Measurements from ENCODE around the gene MYCBPAP.

Gene MYCBPAP

DNA sequence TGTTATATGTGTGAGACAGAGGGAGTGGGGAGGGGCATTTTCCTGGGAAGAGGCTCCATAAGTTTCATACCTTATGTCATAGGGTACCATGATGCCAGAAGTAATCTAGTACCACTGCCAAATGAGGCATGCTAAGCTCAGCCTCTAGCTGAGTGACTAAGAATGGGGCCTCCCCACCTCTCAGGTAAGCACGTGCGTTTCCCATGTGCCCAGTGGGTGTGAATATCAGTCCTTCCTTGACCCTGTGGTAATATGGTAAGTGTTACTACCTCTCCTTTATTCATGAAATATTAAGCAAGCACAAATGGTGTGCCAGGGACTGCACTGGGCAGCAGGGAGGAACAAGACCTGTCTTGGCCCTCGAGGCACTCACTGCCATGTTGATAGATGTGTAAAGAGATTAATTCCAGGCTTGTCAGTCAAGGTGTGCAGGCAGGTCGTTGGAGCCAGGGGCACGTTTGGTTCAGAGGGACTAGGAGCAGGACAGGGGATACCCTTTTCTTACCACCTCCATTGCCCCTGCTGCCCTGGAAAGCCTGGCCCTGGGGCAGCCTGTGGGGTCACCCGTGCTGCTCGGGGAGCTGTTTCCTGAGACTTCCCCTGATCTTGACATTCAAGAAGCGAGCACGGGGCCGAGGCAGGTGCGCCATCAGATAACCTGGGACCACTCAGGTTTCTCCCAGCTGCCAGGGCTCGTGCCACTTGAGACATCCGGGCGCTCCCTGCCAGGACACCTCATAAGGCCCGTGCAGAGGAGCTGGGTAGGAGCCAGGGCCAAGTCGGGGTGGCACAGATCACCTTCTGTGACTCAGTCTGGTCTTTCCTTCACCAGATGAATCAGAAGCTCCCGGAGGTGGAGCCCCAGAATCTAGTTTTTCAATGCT is 20.8 kb upstream of the MYCBPAP start:
- no peak for DNase-seq (ENCODE audit: low read depth in 3 of 3)

DNA sequence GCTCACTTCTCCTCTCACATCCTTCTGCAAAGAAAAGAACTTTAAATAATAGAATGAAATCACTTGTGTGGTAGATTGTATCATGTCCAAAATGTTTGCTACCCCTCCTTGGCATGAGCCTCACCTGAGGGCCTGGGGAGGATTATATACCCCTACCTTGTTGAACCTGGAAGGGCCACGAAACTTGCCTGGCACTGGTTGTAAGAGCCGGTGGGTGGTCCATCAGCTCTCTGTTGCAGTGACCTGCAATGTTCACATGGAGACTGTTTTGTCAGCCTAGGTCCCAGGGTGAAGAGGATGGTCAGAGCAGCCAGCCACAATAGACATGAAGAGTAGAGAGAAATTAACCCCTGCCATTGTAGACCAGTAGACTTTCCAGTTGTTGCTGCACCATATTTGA is 19.4 kb upstream of the MYCBPAP start:
- no peak for DNase-seq (ENCODE audit: low read depth in 3 of 3)

DNA sequence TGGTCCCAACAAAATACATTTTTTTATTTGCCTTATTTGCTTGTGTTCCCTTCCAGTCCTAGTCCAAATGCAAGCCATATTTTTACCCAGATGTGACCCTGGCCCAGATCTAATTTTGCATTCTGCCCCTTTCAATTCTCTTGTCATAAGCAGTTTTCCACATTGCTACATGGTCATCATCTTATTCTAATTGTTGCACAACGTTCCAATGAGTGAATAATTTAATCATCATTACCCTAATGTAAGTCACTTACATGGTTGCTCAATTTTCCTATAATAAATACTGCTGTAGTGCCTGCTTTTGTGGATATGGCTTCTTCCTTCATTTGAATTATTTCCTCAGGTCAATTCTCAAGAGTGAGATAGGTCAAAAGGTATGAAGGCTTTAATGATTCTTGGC is 16.7 kb upstream of the MYCBPAP start:
- DNase-seq (ENCODE audit: low read depth in 3 of 3) = no peak

DNA sequence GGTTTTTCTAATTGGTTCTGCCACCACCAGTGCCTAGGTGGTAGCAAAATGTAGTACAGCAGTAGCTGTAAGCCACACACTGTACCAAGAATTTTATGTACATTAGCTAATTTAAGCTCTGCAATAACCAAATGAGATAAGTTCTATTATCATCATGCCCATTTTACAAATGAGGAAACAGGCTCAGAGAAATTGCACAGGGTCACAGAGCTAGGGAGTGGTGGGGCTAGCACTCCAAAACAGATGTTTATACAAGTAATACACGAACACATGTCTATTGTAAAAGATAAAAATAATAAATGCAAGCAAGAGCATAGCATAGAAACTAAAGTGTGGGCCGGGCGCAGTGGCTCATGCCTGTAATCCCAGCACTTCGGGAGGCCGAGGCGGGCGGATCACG is 16.0 kb upstream of the MYCBPAP start:
- DNase-seq (ENCODE audit: low read depth in 3 of 3) = no peak

DNA sequence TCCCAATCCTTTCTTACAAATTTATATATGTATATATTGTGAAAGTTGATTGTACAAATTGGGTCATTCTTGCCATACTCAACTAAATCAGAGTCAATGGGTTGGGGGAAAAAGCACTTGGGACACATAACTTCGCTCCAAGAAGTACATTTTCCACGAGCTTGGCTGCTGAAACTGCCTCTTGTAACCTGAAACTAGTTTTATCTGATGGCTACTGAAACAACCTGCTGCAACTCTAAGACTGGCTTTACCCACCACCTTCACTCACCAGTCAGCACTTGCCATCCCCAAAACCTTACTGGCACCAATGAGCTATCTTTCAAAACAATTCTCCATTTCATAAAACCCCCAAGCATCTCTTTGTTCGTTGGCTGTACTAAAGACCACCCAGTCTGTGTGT is 14.5 kb upstream of the MYCBPAP start:
- DNase-seq (ENCODE audit: low read depth in 3 of 3) = no peak

DNA sequence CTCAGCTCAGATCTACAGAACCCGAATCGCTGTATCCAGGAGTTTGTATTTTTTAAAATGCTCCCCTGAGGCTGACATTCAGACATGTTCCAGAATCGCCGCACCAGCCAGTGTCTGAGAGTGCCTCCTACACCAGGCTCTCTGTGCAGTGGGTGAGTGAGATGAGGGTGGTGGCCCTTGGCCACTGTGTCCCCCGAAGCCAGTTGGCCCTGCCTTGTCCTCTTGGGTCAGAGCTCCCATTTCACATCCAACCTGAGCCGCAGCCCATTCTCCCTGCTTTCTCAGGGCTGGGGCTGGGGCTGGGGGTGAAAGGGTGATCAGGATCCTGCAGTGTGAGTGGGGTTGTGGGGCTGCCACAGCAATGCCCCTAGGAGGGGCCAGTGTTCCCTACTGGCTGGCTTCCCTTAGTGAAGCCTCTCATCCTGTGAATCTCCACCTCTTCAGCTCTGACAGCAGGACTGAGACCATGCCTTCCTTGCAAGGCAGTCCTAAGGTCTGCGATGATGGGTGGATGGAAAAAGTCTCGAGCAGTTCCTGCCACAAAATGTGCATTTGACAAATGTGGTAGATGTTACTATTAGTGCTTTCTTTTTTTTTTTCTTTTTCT is 12.9 kb upstream of the MYCBPAP start:
- no peak for DNase-seq (ENCODE audit: low read depth in 3 of 3)

DNA sequence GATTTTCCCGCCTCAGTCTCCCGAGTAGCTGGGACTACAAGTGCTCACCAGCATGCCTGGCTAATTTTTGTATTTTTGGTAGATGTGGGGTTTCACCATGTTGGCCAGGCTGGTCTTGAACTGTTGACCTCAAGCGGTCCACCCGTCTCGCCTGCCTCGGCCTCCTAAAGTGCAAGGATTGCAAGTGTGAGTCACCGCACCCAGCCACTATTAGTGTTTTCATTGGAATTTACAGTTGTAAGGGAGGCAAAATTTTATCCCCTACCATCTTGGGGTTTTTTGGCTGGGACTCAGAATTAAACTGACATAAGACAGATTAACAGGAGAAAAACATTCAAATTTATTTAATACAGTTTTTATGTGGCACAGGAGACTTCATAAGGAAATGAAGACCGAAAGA is 12.3 kb upstream of the MYCBPAP start:
- no peak for DNase-seq (ENCODE audit: low read depth in 3 of 3)

DNA sequence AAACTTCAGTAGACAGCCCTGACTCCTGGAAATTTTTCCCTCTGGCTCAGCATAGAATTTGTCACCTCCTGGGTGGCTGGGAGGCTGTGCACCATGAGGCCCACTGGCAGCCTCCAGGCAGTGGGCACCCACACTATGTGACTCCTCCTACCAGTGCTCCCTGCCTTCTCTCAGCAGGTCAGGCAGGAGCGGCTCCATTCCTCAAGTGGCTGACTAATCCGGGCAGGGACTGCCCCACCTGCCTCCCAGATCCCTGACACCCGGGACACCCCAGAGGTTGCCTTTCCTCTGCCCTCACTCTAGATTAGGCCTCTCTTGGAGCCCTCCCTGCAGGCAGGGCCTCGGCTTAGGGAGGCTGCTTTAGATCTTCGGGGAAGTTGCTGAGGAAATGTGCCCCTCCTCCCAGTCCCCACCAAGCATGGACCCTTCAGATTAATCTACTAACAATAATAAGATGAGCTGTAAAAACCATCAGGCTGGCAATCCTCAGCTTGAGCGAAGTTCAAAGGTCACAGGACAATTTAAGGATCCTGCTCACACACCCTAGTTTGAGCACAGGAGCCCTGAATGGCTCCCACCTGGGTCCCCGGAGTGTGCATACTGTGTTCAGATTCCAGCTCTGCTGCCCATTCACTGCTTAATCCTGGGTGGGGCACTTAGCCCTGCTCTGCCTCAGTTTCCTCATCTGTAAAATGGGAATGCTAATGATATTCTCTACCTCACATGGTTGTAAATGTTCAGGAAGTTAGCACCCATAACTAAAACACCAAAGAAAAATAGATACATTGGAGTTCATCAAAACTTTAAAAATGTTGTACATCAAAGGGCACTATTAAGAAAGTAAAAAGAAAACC is 10.0 kb upstream of the MYCBPAP start:
- DNase-seq (ENCODE audit: low read depth in 3 of 3) = no peak

DNA sequence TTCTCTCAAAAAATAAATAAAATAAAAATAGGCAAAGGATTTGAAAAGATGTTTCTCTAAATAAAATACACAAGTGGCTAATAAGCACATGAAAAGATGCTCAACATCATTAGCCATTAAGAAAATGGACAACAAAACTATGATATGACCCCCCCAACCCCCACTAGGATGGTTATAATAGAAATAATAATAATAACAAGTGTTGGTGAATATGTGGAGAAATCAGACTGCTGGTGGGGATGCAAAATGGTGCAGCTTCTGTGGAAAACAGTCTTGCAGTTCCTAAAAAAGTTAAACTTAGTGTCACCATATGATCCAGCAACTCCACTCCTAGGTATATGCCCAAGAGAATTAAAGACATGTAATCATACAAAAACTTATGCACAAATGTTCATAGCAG is 9.0 kb upstream of the MYCBPAP start:
- DNase-seq (ENCODE audit: low read depth in 3 of 3) = no peak

DNA sequence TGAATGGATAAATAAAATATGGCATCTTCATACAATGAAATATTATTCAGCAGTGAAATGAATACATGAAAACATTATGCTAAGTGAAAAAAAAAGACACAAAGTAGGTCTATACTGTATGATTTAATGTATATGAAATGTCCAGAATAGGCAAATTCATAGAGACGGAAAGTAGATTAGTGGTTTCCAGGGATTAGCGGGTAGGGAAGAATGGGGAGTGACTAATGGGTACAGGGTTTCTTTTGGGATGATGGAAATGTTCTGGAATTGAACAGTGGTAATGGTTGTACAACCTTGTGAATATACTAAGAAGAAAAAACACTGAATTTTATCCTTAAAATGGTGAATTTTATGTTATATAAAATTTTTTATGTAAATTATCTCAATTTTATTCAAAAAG is 8.5 kb upstream of the MYCBPAP start:
- no peak for DNase-seq (ENCODE audit: low read depth in 3 of 3)

DNA sequence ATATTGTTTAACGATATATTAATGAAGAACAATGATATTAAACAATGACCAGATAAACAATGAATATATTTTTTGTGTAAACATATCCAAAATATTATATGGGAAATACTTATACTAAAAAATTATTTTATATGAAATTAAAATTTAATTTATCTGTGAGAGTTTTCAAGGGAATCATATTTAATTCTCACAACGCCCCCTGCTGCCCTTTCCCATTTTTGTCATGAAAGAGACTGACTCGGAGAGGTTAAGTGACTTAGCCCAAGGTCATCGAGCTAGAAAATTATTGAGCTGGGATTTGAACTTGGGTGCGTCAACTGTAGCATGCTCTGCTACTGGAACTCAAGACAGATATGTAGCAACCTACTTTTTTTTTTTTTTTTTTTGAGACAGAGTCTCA is 7.2 kb upstream of the MYCBPAP start:
- DNase-seq (ENCODE audit: low read depth in 3 of 3) = no peak

DNA sequence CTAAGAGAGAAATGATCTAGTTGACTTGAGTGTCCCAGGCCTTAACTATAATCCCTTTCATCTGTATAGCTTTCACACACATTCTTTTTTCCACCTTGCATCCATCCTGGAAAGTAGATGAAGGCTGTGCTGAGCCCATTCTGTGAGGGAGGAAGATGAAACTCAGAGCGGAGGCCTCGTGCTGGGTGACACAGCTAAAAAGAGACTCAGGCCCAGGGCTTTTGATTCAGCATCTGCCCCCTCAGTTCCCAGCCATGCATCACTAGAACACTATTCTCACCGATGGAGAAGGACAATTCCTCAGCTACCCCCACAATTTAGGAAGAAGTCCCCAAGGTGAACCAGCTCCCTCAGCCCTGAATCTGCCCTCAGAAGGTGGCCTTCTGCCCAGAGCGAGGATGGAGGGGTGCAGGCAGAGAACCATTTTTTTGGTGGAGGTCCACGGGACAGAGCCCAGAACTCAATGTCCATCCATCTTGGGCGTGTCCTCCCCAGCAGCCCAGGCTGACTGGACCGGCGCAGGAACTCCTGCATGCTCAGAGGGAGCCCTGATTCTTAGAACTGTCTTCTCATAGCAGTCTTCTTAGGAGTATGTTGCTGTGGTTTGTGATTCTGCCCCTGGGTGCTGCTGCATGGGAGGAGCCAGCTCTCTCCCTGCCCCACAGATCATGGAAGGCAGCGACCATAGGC is 5.8 kb upstream of the MYCBPAP start:
- no peak for DNase-seq (ENCODE audit: low read depth in 3 of 3)

DNA sequence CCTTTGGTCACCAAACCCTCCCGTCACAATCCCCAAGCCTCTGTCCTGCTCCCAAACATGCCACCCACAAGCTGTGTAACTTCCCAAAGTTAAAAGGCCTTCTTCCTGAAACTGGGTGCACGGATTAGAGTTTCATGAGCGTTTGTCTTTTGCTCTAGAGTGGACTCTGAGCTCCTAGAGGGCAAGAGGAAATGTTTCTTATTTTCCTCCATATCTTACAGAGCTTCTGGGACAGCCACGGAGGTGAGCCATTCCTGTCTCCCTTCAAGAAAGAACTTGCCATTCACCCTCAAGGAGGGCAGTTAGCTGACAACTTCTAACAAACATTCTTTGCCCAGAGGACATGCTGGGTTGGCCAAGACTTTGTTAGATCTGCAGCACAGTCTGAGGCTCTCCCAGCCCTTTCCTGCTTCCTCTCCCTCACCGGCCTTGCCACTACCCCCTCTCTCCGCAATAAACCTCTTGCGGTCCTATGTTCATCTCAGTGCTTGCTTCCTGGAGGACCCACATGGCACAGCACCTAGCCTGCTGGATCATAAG is 2.6 kb upstream of the MYCBPAP start:
- no peak for DNase-seq (ENCODE audit: low read depth in 3 of 3)

DNA sequence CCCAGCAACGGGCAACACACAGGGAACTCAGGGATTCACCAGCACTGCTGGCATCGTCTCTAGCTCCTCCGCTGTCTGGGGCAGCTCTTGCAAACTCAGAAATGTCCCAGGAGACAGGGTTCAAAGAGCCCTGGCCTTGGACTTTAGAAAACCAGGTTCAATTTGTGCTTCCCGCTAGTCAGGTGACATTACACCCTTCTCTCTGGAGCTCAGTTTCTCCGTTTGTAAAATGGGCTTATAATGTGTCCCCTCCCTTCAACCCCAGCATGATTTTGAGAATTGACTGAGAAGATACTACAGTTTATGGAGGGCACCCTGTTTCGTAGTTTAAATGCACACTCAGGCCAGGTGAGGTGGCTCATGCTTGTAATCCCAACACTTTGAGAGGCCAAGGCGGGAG is 1.9 kb upstream of the MYCBPAP start:
- no peak for DNase-seq (ENCODE audit: low read depth in 3 of 3)

DNA sequence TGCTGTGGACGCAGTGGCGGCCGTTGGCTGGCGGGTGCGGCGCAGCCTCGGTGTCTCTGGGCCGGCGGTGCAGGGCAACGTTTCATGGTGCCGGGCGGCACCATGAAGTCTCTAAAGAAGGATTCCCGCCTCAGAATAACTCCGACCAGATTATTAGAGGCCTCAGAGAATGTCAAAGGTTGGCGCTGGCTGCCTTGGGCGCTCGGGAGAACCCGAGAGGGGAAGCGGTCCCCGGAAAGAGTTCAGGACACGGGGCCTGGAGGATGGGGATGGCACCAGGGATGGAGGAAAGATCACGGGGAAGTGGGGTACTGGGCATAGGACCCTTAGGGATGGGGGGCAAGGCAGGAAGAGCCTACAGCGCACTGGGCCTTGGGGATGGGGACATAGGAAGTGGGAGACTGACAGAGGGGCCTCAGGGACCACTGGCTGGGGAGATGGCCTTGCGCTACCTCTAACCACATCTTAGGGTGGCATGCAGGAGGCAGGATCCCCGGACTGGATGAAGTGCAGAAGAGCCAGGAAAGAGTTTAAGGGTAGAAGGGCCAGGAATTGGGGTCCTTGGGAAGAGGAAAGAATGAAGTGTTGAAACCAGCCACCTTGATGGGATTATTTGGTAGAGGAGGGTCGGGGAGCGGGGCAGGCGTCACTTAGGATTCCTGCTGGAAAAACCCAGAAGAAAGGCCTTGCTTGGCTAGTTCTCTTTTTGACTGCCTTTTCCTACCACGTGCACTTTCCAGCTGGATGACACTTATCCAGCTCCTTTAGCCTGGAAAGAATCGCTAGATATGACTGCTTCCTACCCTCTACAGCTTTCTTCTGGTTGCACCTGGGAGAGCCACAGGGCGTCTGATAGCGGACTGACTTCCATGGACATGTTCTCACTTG is 578 bp downstream of the MYCBPAP start:
- DNase-seq (ENCODE audit: low read depth in 3 of 3) = no peak

DNA sequence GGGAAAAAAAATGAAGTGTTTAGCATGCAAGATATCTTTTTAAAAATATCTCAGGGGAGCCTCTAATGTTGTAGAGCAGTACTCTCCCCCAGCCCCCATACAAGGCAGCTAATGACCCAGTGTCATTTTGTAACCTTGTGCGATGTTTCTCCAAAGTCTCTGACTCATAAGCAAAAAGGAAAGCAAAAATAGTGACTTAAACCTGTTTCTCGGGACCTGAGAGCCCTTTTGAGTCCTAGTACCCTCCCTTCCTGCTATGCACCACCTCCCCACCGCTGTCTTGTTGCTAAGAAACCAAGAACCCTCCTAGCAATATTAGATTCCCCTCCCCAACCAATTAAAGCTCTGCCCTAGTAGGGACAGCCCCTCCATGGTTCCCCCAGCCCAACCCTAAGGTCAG is 2.8 kb downstream of the MYCBPAP start:
- peak in 2 of 3 donors; percentile 25 to 50 for DNase-seq (ENCODE audit: low read depth in 3 of 3)

DNA sequence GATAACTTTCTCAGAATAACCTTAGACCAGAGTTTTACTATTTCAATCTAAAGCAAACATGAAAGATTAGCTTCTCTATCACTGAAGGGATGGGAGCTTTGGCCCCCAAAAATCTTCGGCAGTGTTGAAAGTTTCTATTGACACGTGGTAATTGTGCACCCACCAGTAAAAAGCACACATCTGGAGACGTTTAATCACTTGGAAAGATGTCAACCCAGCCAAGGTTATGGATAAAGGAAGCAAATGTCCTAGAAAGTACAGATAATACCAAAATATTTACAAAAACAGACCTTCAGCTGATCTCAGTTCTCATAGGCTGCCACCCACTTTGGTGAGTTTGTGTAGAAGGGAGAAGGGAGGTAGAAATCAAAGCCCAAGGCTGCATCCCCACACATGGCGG is 5.3 kb downstream of the MYCBPAP start:
- DNase-seq (ENCODE audit: low read depth in 3 of 3) = no peak

DNA sequence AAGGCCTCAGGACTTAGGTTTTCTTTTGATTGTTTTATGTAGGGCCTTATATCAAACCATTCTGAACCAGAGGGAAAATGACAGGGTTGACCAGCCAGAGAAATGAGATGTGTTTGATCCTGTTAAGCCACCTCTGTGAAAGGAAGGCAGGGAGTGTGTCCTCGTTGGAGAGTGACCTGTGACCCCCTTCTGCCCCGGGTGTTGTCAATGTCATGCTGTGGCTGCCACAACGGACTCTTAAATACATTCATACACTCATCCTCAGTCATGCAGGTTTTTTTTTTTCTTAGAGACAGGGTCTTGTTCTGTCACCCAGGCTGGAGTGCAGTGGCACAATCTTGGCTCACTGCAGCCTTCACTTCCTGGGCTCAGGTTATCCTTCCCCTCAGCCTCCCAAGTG is 6.1 kb downstream of the MYCBPAP start:
- no peak for DNase-seq (ENCODE audit: low read depth in 3 of 3)

DNA sequence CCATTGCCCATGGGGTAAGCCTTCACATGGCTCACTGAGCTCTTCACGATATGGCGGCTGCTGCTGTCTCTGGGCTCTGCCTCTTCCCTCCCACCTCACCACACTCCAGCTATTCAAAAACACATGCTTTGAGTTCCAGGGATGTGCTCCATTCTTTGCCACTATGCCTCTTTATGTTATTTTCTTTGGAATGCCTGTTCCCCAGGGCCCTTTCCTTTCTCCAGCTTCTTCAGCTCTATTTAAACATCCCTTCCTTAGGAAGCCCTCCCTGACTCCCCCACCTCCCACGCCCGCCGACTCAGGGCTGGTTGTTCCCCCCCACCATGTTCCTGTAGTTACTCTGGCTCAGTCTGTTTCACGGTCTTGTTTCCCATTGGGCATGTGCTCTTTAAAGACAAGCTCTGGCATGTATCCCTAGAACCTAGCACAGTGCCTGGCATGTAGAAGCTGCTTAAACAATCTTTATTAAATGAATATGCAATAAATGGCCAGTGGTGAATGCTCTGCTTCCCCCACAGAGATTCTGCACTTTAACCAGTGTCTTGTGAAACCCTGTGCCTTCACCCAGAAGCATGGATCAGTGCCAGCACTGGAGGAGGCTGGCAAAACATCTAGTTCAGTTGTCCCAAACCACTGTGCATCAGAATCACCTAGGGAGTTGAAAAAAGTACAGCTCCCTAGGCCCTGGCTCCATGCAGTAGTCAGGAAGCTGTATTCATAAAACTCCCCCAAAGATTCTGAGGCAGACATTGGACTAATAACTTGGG is 6.9 kb downstream of the MYCBPAP start:
- DNase-seq (ENCODE audit: low read depth in 3 of 3) = no peak

DNA sequence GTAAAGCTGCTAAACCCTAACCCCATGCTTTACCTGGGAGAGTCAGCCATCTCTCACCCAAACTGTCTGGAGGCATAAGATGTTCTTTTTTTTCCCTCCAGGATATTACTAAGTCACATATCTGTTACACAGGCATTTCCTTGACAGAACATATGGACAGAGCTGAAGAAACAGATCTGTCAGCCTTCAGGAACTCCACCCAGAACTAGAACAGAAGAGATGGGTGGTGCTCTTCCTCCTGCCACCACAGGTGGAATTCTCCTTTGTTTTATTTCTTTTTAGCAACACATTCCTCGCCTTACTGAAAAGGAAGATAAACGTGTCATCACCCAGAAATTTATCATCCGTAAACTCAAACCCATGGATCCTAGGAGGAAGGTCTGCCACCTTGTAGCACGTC is 8.8 kb downstream of the MYCBPAP start:
- DNase-seq (ENCODE audit: low read depth in 3 of 3) = no peak

Data from stimulated activated CD4-positive, alpha-beta T cell treated with anti-CD3 and anti-CD28 coated beads, TNF-alpha, amount 100 ng/mL, for 48 hours (primary cell).